Activated CD4-positive, alpha-beta T cell treated with anti-CD3 and anti-CD28 coated beads, Interleukin-2, Interleukin-6, amounts not matched to agents 100 ng/mL and 50 ng/mL, durations not matched to agents 16 hours and 8 hours (primary cell): ENCODE measurements around the gene EFNB2.

ENCODE experiments used
- DNase-seq: peaks from one replicate; pipeline ENCODE4 v3.0.0-alpha.2; 2020

The EFNB2 gene

DNA sequence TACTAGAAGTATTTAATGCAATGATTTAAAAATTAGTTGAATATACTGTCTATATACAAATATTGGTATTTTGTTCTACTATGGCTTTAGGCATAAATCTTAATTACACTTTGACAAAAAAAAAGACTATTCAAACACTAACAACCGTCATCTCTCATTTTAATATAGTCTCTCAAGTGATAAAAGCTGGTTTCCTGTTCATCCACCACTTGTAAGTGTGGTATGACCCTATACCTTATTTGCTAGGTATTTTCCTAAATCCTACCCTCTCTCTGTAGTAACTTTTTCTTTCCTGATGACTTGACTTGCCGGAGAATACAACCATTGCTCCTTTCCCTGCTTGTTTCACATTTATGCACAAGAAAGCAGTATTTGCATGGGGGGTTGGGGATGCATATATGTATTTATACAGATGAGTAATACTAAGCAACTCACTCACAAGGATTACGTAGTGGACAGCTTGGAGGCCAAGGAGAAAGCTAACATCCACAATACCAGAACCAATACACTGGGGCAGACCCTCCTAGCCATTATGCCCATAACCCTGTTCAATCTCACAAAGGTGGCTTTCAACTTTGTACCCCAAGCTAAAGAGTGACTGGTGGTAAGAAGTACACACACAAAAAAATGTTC is 12.7 kb upstream of the EFNB2 start:
- DNase-seq: no peak

- no peak for DNase-seq
Measured at GRCh38 chr13:106541826-106542225, 6.4 kb upstream of the EFNB2 start.

GRCh38 chr13:106540613-106541012 is 5.2 kb upstream of the EFNB2 start:
- DNase-seq: no peak

GRCh38 chr13:106537521-106537920 is 2.1 kb upstream of the EFNB2 start:
- DNase-seq: no peak

DNA sequence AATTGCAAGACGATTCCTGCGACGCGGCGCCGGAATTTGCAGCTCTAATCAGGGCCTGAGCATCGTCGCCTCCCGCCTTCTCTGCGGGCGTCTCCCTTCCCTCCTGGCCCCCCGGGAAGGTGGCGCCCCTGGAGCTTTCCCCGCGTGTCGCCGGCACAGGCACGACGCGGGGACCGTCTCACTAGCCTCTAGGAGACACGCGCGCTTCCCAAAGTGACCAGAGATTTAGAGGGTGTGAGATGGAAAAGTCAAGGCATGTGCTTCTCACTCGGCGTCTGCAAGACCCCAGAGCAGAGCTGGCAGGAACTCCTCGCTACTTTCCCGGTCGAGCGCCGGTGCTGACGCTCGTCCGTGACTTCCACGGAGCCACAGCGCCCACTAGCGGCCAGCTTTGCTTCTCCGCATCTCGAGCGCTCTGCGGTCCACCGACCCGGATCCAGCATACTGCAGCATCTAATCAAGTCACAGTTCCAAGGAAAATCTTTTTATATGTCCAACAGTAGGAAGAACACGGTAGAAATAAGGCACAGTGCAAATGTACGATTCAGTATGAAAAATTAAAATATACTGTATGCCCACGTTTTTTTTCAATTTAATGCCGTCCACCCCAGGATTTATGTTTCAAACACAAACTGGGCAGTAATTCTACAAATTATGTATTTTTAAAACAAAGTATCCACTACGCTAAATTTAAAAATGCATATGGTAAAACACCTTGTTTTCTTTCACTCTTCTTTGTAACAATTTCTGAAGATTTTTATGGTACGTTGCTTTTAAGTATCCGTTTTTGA is 977 bp upstream of the EFNB2 start:
- peak; percentile 88 for DNase-seq

DNA sequence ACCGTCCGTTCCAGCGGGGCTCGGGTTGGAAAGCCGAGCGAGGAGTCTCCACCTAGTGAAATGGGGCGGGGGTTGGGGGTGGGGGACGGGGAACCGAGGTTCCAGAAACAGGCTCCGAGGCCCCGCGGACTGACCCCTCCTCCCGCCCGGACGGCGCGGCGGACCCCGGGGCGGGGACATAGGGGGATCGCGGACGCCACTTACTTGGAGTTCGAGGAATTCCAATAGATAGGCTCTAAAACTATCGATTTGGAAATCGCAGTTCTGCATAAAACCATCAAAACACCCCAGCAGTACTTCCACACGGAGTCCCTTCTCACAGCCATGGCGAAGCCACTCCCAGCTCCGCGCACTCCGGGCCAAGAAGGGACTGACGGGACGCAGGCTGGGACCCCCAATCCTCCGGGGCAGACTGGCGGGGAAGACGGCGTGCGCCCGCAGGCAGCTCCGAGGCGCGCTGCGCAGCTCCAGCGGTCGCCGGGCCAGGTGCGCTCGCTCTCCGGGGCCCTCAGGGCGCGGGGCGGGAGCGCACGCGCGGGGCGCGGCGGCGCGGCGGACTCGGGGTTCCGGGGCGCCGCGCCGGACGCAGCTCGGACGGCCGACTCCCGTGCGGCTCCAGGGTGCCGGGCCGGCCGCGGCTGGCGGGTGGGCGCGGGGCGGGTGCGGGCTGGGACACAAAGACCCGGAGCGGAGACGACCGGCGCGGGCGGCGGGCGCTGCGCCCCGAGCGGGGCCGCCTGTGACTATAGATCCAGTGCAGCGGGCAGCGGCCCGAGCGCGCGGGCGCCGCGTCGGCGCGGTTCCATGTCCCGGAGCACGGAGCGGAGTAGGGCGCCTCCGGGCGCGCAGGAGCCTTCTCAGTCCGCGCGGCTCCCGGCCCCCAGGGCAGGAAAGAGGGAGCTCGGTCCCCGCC is 567 bp downstream of the EFNB2 start:
- no peak for DNase-seq

DNA sequence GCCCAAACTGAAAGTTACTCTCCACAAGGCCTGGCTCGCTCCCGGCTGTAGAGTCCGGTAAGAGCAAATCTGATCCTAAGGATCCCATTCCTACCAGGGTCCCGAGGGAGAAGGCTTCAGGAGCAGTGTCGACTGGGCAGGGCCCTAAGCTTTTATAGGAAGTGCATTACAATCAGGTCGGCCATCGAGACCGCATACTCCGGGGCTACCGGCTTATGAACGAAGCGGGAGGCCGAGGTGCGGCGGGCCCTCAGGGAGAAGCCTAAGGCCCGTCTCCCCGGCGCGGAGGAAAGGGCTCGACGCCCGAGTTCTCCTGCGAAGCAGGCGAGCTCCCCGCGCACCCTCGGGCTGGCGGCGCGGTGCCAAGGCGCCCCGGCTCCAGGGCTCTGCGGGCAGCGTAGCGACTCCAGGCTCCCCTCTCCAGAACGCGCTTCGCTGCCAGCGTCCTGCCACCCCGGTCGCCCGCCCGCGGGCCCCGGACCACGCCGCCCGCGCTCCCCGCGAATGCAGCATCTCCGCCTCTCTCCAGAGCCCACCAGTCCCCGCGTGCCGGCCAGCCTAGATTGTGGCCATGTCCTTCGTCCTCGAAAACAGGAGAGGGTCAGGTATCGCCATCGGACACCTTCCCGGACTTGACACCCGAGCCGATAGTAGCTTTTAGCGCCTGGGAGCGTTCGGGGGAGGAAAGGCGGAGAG is 1.4 kb downstream of the EFNB2 start:
- DNase-seq: no peak

DNA sequence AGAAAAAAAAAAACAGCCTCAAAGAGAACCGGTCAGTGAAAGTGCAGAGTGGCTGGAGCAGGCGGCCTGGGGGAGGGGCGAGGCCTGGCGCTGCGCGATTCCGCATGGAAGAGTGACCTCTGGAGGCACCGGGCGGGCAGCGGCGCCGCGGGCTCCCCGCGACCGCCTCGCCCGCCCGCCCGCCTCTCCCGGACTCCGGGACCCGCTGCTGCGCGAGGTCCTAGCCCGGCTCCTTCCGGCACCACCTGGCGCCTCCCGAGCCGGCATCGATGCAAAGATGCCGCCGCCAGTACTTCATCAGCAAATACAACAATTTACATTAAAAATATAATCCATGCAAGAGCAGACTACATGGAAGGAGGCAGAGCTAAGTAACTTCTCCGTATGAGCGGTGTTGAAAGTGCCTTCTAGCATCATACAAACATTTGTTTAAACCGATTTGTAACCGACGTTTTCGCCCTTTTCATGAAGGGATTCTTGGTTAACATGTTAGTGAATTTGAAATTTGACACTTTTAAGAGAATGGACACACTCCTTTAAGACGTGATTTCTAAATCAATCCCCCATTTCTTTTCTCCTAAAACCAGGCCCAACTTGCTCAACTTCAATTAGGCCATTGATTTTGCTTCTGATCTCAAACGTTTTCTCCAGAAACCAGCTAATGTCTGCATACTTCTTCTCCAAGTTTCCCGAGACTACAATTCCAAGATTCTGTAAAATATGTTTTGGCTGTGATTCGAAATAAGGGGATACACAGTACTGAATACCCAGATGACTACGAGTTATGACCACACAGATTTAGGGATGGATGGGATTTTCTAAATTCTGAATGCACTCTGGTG is 2.1 kb downstream of the EFNB2 start:
- DNase-seq: no peak

DNA sequence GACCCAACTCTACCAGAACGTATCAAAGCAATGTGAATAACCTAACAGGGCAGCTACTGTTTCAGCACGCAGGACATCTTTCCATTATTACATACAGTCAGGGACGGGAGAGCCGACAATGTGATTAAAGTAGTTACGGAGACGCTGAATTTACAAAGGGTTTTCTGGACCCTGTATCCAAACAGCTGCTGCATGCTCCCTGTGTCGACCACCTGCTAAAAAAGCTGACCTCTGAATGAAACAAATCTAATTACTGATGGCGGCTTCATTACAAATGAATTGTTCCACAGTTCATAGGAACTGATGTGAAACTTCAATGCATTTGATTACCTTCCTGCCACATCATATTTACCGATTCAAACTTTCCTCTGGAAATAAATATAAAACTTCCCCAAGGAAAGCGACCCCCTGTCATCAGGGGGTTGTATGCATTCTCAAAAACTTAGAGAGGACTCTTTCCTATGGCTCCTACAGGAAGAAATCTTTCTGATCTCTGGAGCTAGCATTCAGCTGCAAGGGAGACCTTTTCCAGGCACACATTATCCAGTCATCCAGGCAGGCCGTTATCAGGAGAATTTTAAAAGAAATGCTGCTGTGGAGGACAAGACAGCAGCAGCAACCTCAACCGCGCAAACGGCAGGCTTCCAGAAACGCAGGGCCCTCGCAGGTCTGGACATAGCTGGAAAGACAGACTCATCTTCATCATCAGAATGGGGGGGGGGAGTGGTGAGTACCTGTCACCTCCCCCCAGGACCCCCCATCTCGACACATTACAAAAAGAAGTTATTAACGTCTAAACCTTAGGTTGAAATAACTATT is 3.1 kb downstream of the EFNB2 start:
- DNase-seq: no peak

- no peak for DNase-seq
Measured at GRCh38 chr13:106530980-106531481, 4.4 kb downstream of the EFNB2 start.

DNA sequence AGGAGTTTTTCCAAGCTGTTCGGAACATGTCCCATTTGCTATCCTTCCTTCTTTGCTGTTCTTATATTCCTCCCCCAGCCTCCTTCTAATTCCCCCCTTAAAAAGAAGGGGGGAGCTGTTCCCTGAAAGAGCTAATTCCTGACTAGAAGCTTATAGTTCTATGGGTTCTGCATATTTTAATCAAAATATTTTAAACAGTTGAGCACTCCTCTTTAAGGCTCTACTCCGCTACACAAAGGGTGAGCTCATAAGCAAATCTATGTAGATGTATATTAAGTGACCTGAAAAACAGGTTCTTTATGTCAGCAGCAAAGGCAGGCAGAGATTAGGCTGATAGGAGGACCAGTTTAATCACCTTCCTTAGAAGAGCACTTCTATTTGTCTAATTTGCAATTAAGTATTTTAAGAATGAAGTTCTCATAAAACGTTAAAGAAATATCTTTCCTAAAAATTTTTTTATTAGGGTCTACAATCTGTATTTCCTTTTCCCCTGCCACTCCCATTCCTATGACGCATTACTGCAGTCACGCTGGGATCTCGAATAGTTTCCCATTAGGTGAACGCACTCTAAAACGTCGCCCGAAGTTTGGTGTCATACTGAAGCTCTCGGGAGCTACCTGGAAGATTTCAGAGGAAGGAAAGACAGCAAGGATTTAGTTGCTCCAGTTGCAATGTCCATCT is 5.2 kb downstream of the EFNB2 start:
- DNase-seq: no peak

DNA sequence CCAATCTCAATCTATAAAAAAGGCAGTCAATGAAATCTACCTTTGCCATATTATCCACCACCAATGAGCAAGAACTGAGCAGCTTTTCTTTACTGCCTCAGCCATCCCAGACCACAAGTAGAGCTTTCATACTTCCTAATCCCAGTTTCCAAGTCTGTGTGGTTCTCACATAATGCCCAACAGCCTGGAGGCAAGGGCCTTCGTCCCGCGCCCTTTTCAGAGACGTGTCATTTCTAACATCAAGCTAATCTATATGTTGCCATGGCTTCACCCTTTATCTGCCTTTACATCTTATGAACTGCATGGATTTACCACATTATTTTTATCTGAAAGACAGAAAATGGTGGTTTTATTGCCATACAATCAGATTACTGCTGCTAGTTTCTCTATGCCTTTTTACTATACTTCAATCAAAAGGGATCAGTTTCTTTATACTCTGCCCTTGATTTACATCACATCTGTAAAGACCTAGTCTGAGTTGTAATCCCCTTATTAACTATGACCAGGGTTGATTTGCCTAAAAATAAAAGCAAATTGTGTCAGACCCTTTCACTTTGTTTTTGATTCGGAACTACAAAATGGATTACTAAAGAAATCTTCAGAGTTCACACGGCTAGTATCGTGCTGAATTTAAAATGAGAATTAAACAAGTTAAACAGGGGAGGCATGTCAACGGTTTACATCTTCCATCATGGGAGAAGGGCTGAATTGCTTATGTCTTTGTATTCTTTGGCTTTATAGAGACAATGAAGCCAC is 5.9 kb downstream of the EFNB2 start:
- no peak for DNase-seq

DNA sequence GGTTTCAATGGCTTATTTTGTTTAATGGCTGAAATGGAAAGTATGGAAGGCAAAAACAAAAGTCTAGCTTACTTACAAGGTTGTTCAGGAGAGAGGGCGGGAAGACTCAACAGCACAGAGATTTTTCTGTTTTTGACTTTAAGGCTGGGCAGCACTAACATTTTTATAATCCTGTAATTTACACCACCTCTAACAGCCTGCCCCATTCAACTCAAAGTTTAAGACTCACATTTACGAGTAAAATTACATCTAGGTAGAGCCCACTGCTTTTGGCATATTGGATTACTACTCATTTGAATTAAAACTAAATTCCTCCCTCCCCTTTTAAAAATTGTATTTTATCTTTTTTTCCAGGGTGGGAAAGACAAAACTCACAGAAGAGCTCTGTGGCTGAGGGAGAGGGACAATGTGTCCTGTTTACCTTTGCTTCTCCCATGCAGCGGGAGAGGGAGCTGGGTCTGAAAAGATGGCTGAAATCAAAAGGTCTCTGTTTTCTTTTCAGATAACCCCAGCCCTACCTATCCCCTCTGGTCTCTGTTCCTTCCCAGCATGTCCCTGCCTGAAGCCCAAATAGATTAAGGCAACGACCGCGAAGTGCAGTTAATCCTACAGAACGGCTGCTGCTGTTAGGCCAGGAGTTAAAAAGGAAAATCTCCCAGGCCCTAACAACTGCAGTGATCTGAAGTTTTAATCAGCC is 6.6 kb downstream of the EFNB2 start:
- DNase-seq: no peak

- DNase-seq: no peak
Measured at GRCh38 chr13:106527826-106528225, 7.6 kb downstream of the EFNB2 start.

- DNase-seq: no peak
Measured at GRCh38 chr13:106527445-106527801, 8.0 kb downstream of the EFNB2 start.

GRCh38 chr13:106526738-106527444 is 8.6 kb downstream of the EFNB2 start:
- no peak for DNase-seq

- no peak for DNase-seq
Measured at GRCh38 chr13:106525865-106526264, 9.6 kb downstream of the EFNB2 start.

GRCh38 chr13:106524108-106524507 is 11.4 kb downstream of the EFNB2 start:
- DNase-seq: no peak
